K562 (cell line): Measurements from ENCODE around the gene NDUFAF8. TPM values are rescaled to one million over a fixed set of nuclear protein-coding genes. Genes with fewer than 3 reads are reported as not detected.

ENCODE experiments used
- ATAC-seq: fragments of 200-7000 bp; cut with Tn5 transposase; 3 replicates; pipeline ENCODE4 v1.9.1; 2020; ENCODE audit warnings: moderate library complexity
- BruUV-seq: library from RNA; stranded (reverse); fragments of 400-500 nt; replicated peaks from 2 replicates; lab custom pipeline; 2021; lab: Mats Ljungman, UMichigan
- CTCF ChIA-PET: fragments of 300-600 bp; formaldehyde crosslinking; extraction: SDS; loops from one replicate; lab custom pipeline; 2021; ENCODE audit warnings: low intra/inter-chr PET ratio; lab: Yijun Ruan, JAX
- POLR2A ChIA-PET: fragments of 300-600, 350-650 bp; sonication (Branson Sonifier 250); formaldehyde crosslinking; extraction: SDS; loops from one replicate; lab custom pipeline; 2021; ENCODE audit warnings: antibody characterized with exemption, inconsistent platforms; lab: Yijun Ruan, JAX
- DNase-seq, 4 experiments: peaks; one replicate each; pipeline versions ENCODE4 v3.0.0 to v3.0.0-alpha.2; 2011 to 2018; ENCODE audit warnings: low spot score in 3 of 4, mixed read lengths in 3 of 4; ENCODE audit errors: extremely low read depth in 1 of 4
- FAIRE-seq: peaks from 2 replicates; lab custom pipeline; 2011; peaks lifted over from hg19 to GRCh38; lab: Jason Lieb, UNC
- H2AFZ ChIP-seq: 2 replicates; pipeline ENCODE4 v1.6.0; 2011; ENCODE audit warnings: low read depth, low read length, control low read depth, inconsistent platforms
- H3K27ac ChIP-seq: fragments of 200-600 bp; 3 replicates; pipeline ENCODE4 v1.8.0; 2011; ENCODE audit warnings: low read depth, mild to moderate bottlenecking, control low read depth, inconsistent platforms, low read length, moderate library complexity, mixed read lengths; ENCODE audit errors: extremely low read depth
- H3K27me3 ChIP-seq, 2 experiments: fragments of 300-600 bp in 1 of 2; 2 replicates in 1 of 2; 3 replicates in 1 of 2; pipeline versions ENCODE4 v1.6.0 to v1.8.0; 2011; ENCODE audit warnings: inconsistent platforms in 2 of 2, low read length in 2 of 2, mild to moderate bottlenecking in 1 of 2, mixed read lengths in 1 of 2, moderate library complexity in 1 of 2; ENCODE audit not compliant: control insufficient read depth in 2 of 2, insufficient read depth in 2 of 2
- H3K36me3 ChIP-seq: fragments of 300-600 bp; 3 replicates; pipeline ENCODE4 v1.8.0; 2011; ENCODE audit warnings: mild to moderate bottlenecking, low read length, inconsistent platforms; ENCODE audit not compliant: control insufficient read depth, insufficient read depth
- H3K4me1 ChIP-seq, 2 experiments: fragments of 200-600 bp in 1 of 2; replicated peaks in 1 of 2; 2 replicates in 1 of 2; 3 replicates in 1 of 2; pipeline versions ENCODE4 v1.5.1 to v1.8.0; 2011; ENCODE audit warnings: inconsistent platforms in 2 of 2, low read length in 2 of 2, mild to moderate bottlenecking in 1 of 2, mixed read lengths in 1 of 2, moderate library complexity in 1 of 2; ENCODE audit not compliant: control insufficient read depth in 2 of 2, insufficient read depth in 2 of 2
- H3K4me2 ChIP-seq: 2 replicates; pipeline ENCODE4 v1.6.1; 2011; ENCODE audit warnings: low read length, control low read depth, inconsistent platforms, mixed read lengths; ENCODE audit not compliant: insufficient read depth
- H3K4me3 ChIP-seq: fragments of 200-600 bp; sonication (generic), shearing (Covaris generic); 2 replicates; pipeline ENCODE4 v1.5.1; 2016; ENCODE audit warnings: control low read depth, inconsistent platforms
- H3K79me2 ChIP-seq: fragments of 200-600 bp; 3 replicates; pipeline ENCODE4 v1.8.0; 2011; ENCODE audit warnings: low read length, inconsistent platforms; ENCODE audit not compliant: control insufficient read depth, insufficient read depth
- H3K9ac ChIP-seq, 2 experiments: 2 replicates each; pipeline versions ENCODE4 v1.6.0 to v1.6.1; 2011; ENCODE audit warnings: low read depth in 2 of 2, low read length in 2 of 2, control low read depth in 1 of 2, inconsistent platforms in 1 of 2, mild to moderate bottlenecking in 1 of 2, mixed read lengths in 1 of 2; ENCODE audit not compliant: insufficient read depth in 1 of 2
- H3K9me1 ChIP-seq: one replicate; pipeline ENCODE4 v1.6.0; 2011; ENCODE audit warnings: inconsistent platforms, mild to moderate bottlenecking, low read length, moderate library complexity; ENCODE audit not compliant: control insufficient read depth, insufficient read depth
- H3K9me3 ChIP-seq: replicated peaks from 2 replicates; pipeline ENCODE4 v1.5.1; 2011; ENCODE audit warnings: low read depth, low read length, inconsistent platforms; ENCODE audit not compliant: control insufficient read depth, insufficient read depth
- H4K20me1 ChIP-seq: replicated peaks from 2 replicates; pipeline ENCODE4 v1.6.1; 2011; ENCODE audit warnings: low read length, inconsistent platforms, mixed read lengths; ENCODE audit not compliant: control insufficient read depth, insufficient read depth
- FOXA3 ChIP-seq, 2 experiments: fragments of 450-650 bp in 1 of 2; sonication (generic) in 1 of 2; formaldehyde crosslinking; IDR thresholded peaks in 1 of 2; conservative IDR thresholded peaks in 1 of 2; 2 replicates each; pipeline versions ENCODE4 v1.4.0 to v1.8.0; 2020 to 2022; ENCODE audit warnings: mild to moderate bottlenecking in 2 of 2, missing genetic modification reagents in 1 of 2
- GTF2F1 ChIP-seq: IDR thresholded peaks from 2 replicates; pipeline ENCODE4 v1.6.1; 2011; ENCODE audit warnings: low read depth, low read length, improper control_type of control experiment
- WGBS: fragments of 100-300 bp; shearing (Covaris generic); methylation state at CpG from one replicate; pipeline ENCODE4 v1.1.6; 2016; ENCODE audit warnings: low coverage, mixed read lengths; ENCODE audit not compliant: insufficient coverage; ENCODE audit errors: missing lambda C conversion rate; 5-methylcytosine and 5-hydroxymethylcytosine counted together
- in situ Hi-C: fragments of 300-500 bp; cut with MboI; formaldehyde crosslinking; loops from 4 replicates; pipeline ENCODE4 v1.15.0; 2018; ENCODE audit warnings: inconsistent platforms, mixed read lengths
- intact Hi-C: fragments of 100-400 bp; cut with micrococcal nuclease; formaldehyde crosslinking; loops from 2 replicates; pipeline ENCODE4 v1.14.2; 2022
- polyA plus RNA-seq, 8 experiments: library from polyadenylated mRNA; depleted of rRNA in 4 of 8; stranded (reverse) in 5 of 8; unstranded in 3 of 8; fragments of >200 nt; fragmentation: Nextera tagmentation in 2 of 8; fragmentation: Illumina TruSeq in 1 of 8; extraction: Ambion mirVana in 2 of 8; extraction: Trizol in 1 of 8; gene quantifications; 2 replicates each; pipeline versions ENCODE4 v1.2.1 to v1.2.3, GENCODE V29; 2011 to 2014; ENCODE audit warnings: inconsistent platforms in 1 of 8, missing spikeins in 1 of 8
- total RNA-seq, 7 experiments: library from RNA; depleted of rRNA in 6 of 7; stranded (reverse); fragments of >200 nt in 6 of 7; fragmentation: Illumina TruSeq in 2 of 7; extraction: Trizol in 2 of 7; gene quantifications; 2 replicates each; pipeline versions ENCODE4 v1.2.1 to v1.2.3, GENCODE V29; 2011 to 2021; ENCODE audit warnings: low replicate concordance in 1 of 7

Gene NDUFAF8
- total and polyA plus RNA-seq, 9 of the 15 experiments (the other 6 are each of a cell fraction or from before 2014, with no cell fraction given): 13.5 to 144 (median 90.0) TPM

- FAIRE-seq (no peak), ATAC-seq (no peak), DNase-seq (no peak)
- Histone ChIP-seq H3K27me3 (no peaks in the 10 kb centered on the region), H3K27ac (no peak overlapping the region), H3K36me3 (peaks cover 8% of the 10 kb centered on the region; the same call in 1 of the 3 replicates), H3K4me3 (no peak overlapping the region), H3K9ac (peak overlapping the region in 1 of 2 experiments; percentile 89; a peak in 3 of 4 replicates), H3K79me2 (peaks cover 5% of the 10 kb centered on the region; the same call in 2 of the 3 replicates), H3K9me1 (no peaks in the 10 kb centered on the region), H4K20me1 (no peaks in the 10 kb centered on the region), H2AFZ (no peak overlapping the region), H3K9me3 (no peaks in the 10 kb centered on the region), H3K4me2 (peak overlapping the region; percentile 82; the same call in 1 of the 2 replicates), H3K4me1 (peaks cover 9 to 45% of the 10 kb centered on the region in 2 experiments)
- BruUV-seq: no TSS peak
- peak in 1 of 2 experiments; percentile 22; a peak in 1 of 4 replicates for TF ChIP-seq FOXA3 (CRISPR knock-in tag; conservative IDR thresholded peaks at IDR 0.05 in 1 of 2, IDR thresholded peaks at IDR 0.05 in 1 of 2)
- no peak for TF ChIP-seq GTF2F1
- CTCF ChIA-PET: interaction anchor here (0.6 kb wide), 1 partner anchor 36 kb away, joined by 3 read pairs; no protein-coding TSS in a partner anchor
- WGBS: 74% methylated on average over 7 of the region's 11 CpGs
- intact Hi-C loops (loop anchor here (10.0 kb wide), 1 partner anchor 237 kb away; no protein-coding TSS in a partner anchor), in situ Hi-C loops (no loop called here)
- POLR2A ChIA-PET: interaction anchor here (0.7 to 1.4 kb wide), 2 partner anchors 10 to 17 kb away, joined by 3 read pairs; no protein-coding TSS in a partner anchor
These were observed 17.7 kb upstream of the NDUFAF8 start for GRCh38 chr17:81221371-81221841.
